NK-92 (cell line): Measurements from ENCODE around the gene HENMT1.
"Not testable (repeated sequence)": the region's sequence is repeated elsewhere in the genome, so short reads cannot be mapped to it uniquely, and the experiment has no call there.

Source experiments
- DNase-seq: peaks from one replicate; lab custom pipeline; 2025; ENCODE audit not compliant: unreplicated experiment; lab: John Stamatoyannopoulos, UW

The HENMT1 gene

GRCh38 chr1:108661030-108661609 is at the start of gene HENMT1:
Gene HENMT1 (minus strand): TSS chr1:108661093. CDS start chr1:108659884, 1,209 bp downstream.
- DNase-seq: no peak

- DNase-seq: no peak
Observed at GRCh38 chr1:108708691-108709660, 48.1 kb upstream of the HENMT1 start.

GRCh38 chr1:108706643-108707042 is 45.8 kb upstream of the HENMT1 start:
- no peak for DNase-seq

- DNase-seq: no peak
Observed at GRCh38 chr1:108704496-108704895, 43.6 kb upstream of the HENMT1 start.

GRCh38 chr1:108703939-108704338 is 43.0 kb upstream of the HENMT1 start:
- DNase-seq: no peak

- not testable (repeated sequence) for DNase-seq
Observed at GRCh38 chr1:108702109-108702508, 41.2 kb upstream of the HENMT1 start.

GRCh38 chr1:108701176-108701849 is 40.4 kb upstream of the HENMT1 start:
- DNase-seq: no peak

GRCh38 chr1:108699375-108700332 is 38.8 kb upstream of the HENMT1 start:
- DNase-seq: no peak

- DNase-seq: no peak
Observed at GRCh38 chr1:108695535-108695934, 34.6 kb upstream of the HENMT1 start.

GRCh38 chr1:108692724-108693655 is 32.1 kb upstream of the HENMT1 start:
- peak; percentile 43 for DNase-seq

GRCh38 chr1:108691942-108692723 is 31.2 kb upstream of the HENMT1 start, which contains the start of gene PRPF38B:
Gene PRPF38B (plus strand): TSS chr1:108692310. CDS start chr1:108692592, 282 bp downstream.
- DNase-seq: peak; percentile 67

GRCh38 chr1:108691128-108691941 is 30.4 kb upstream of the HENMT1 start:
- DNase-seq: no peak

GRCh38 chr1:108686614-108687313 is 25.9 kb upstream of the HENMT1 start:
- DNase-seq: no peak

- no peak for DNase-seq
Observed at GRCh38 chr1:108685529-108685928, 24.6 kb upstream of the HENMT1 start.

- not testable (repeated sequence) for DNase-seq
Observed at GRCh38 chr1:108681701-108682100, 20.8 kb upstream of the HENMT1 start.

GRCh38 chr1:108679586-108680213 is 18.8 kb upstream of the HENMT1 start:
- DNase-seq: no peak

- DNase-seq: no peak
Observed at GRCh38 chr1:108678706-108679105, 17.8 kb upstream of the HENMT1 start.
